ENCODE measurements around the gene BMF. TPM values are rescaled to one million over a fixed set of nuclear protein-coding genes. Genes with fewer than 3 reads are reported as not detected.

Gene BMF
- total RNA-seq, 2 donors from 2014 or later, result 8.8 to 19.0 TPM

DNA sequence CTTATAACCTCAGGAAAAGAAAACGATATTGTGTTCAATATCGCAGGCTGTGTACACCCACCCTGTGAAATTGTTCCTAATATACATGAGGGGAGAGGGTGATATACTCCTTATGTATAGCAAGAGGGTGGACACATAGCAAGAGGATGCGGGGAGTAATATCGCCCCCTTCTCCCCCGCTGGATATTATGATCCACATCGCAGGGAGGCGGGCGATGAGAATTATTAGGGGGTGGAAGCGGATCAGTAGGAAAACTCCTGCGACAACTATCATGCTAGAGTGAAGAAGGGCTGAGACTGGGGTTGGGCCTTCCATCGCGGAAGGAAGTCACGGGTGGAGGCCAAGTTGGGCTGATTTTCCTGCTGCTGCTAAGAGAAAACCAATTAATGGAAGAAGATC, 24.9 kb upstream of the BMF start:
- no peaks in the 10 kb centered on the region for H3K9me3 ChIP-seq
- H3K27ac ChIP-seq, result no peak overlapping the region
- H3K36me3 ChIP-seq, result no peaks in the 10 kb centered on the region
- no peak for DNase-seq (ENCODE audit: low spot score)
- H3K27me3 ChIP-seq (replicated peaks; ENCODE audit: insufficient read depth), result no peaks in the 10 kb centered on the region
- TF ChIP-seq POLR2A (IDR thresholded peaks at IDR 0.05) (no peak), POLR2AphosphoS5 (IDR thresholded peaks at IDR 0.05) (no peak)
- TF ChIP-seq, protein P1, sequence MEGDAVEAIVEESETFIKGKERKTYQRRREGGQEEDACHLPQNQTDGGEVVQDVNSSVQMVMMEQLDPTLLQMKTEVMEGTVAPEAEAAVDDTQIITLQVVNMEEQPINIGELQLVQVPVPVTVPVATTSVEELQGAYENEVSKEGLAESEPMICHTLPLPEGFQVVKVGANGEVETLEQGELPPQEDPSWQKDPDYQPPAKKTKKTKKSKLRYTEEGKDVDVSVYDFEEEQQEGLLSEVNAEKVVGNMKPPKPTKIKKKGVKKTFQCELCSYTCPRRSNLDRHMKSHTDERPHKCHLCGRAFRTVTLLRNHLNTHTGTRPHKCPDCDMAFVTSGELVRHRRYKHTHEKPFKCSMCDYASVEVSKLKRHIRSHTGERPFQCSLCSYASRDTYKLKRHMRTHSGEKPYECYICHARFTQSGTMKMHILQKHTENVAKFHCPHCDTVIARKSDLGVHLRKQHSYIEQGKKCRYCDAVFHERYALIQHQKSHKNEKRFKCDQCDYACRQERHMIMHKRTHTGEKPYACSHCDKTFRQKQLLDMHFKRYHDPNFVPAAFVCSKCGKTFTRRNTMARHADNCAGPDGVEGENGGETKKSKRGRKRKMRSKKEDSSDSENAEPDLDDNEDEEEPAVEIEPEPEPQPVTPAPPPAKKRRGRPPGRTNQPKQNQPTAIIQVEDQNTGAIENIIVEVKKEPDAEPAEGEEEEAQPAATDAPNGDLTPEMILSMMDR (IDR thresholded peaks at IDR 0.05), result no peak
- no peaks in the 10 kb centered on the region for H3K4me1 ChIP-seq (replicated peaks)
- H3K4me3 ChIP-seq, result no peak overlapping the region
- 90% methylated on average over 13 of the region's 13 CpGs for WGBS
- intact Hi-C loops (cut with DNase I), result no loop called here

DNA sequence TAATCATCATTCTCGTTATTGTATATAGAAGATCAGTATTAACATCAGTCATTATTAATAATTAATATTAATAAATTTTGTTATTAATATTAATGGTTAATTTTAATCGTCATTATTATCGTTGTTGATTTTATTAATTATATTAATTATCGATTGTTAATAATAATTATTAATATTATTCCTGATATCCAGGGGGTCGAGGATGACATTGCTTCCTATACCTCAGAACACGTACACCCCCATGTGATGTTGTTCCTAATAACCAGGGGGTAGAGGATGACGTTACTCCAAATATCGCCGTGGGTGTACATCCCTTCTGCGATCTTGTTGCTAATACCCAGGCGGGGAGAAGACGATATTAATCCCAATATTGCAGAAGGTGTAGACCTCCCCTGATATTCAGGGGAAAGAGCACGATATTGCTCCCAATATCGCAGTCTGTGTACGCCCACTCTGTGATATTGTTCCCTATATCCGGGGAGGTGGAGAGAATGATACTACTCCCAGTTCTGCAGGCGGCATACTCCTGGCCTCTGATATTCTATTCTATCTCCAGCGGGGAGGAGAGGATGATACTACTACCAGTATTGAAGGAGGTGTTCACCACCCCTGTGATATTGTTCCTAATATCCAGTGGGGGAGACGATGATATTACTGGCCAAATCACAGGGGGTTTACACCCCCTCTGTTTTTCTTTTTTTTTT, 22.3 kb upstream of the BMF start:
- DNase-seq (ENCODE audit: low spot score), result no peak
- H3K4me3 ChIP-seq, result no peak overlapping the region
- no peaks in the 10 kb centered on the region for H3K27me3 ChIP-seq (replicated peaks; ENCODE audit: insufficient read depth)
- H3K9me3 ChIP-seq, result no peaks in the 10 kb centered on the region
- H3K27ac ChIP-seq, result no peak overlapping the region
- no peaks in the 10 kb centered on the region for H3K36me3 ChIP-seq
- WGBS, result 91% methylated on average over 19 of the region's 19 CpGs
- intact Hi-C loops (cut with DNase I), result no loop called here
- TF ChIP-seq POLR2AphosphoS5 (IDR thresholded peaks at IDR 0.05), result no peak
- TF ChIP-seq, protein P1 (IDR thresholded peaks at IDR 0.05), result no peak
- TF ChIP-seq POLR2A (IDR thresholded peaks at IDR 0.05), result no peak
- H3K4me1 ChIP-seq (replicated peaks), result no peaks in the 10 kb centered on the region

DNA sequence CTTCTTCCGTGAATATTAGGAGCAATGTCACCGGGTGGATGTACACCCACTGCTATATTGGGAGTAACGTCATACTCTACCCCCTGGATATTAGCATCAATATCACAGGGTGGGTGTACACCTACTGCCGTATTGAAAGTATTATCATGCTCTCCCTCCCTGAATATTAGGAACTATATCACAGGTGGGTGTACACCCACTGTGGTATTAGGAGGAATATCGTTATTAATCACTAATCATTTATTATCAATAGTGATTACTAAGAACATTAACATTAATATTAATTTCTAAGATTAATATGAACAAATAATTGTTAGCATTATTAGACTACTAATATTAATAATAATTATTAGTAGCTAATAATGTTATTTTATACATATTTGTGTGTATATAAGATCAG, 21.4 kb upstream of the BMF start:
- no peaks in the 10 kb centered on the region for H3K9me3 ChIP-seq
- H3K27me3 ChIP-seq (replicated peaks; ENCODE audit: insufficient read depth), result no peaks in the 10 kb centered on the region
- no peaks in the 10 kb centered on the region for H3K36me3 ChIP-seq
- H3K4me1 ChIP-seq (replicated peaks), result no peaks in the 10 kb centered on the region
- DNase-seq (ENCODE audit: low spot score), result no peak
- H3K27ac ChIP-seq, result no peak overlapping the region
- WGBS, result 84% methylated on average over 5 of the region's 5 CpGs
- no peak overlapping the region for H3K4me3 ChIP-seq
- intact Hi-C loops (cut with DNase I), result no loop called here
- TF ChIP-seq, protein P1 (IDR thresholded peaks at IDR 0.05), result no peak
- TF ChIP-seq POLR2A (IDR thresholded peaks at IDR 0.05) (no peak), POLR2AphosphoS5 (IDR thresholded peaks at IDR 0.05) (no peak)

DNA sequence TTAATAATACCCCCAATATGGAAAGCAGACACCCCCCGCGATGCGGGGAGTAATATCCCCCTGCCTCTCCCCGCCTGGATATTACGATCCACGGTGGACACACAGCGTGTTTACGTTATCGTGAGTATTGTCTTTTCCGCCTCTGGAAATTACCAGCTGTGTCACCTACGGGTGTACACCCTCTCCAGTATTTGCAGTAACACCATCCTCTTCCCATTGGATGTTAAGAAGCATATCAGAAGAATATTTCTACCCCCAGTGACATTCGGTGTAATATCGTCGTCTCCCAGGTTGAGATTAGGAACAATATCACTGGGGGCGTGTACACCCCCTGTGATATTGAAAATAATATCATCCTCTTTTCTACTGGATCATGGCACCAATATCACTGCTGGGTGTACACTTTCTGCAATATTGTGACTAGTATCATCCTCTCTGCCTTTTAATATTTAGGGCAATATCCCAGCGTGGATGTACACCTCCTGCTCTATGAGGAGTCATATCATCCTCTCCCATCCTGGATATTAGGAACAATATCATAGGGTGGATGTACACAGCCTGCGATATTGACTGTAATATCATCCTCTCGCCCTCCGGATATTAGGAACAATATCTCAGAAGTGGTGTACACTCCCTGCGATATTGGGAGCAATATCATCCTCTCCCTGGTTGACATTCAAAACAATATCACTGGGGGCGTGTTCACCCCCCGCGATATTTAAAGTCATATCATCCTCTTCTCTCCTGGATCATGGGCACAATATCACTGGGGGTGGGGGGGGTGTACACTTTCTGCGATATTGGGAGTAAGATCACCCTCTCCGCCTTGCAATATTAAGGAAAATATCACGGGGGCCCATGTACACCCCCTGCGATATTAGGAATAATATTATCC, 20.3 kb upstream of the BMF start:
- Histone ChIP-seq H3K4me3 (no peak overlapping the region), H3K4me1 (replicated peaks) (no peaks in the 10 kb centered on the region), H3K27me3 (replicated peaks; ENCODE audit: insufficient read depth) (no peaks in the 10 kb centered on the region), H3K9me3 (no peaks in the 10 kb centered on the region), H3K36me3 (no peaks in the 10 kb centered on the region), H3K27ac (no peak overlapping the region)
- 72% methylated on average over 27 of the region's 27 CpGs for WGBS
- intact Hi-C loops (cut with DNase I), result no loop called here
- no peak for DNase-seq (ENCODE audit: low spot score)
- no peak for TF ChIP-seq POLR2A (IDR thresholded peaks at IDR 0.05)
- no peak for TF ChIP-seq POLR2AphosphoS5 (IDR thresholded peaks at IDR 0.05)
- TF ChIP-seq, protein P1 (IDR thresholded peaks at IDR 0.05), result no peak

All from prostate gland (tissue), 2 donors.